SU-DHL-6 (cell line): ENCODE data around the gene DCUN1D2.

Source experiments
- H2AFZ ChIP-seq: fragments of 200-600 bp; sonication (generic); 2 replicates; pipeline ENCODE4 v1.6.1; 2014; ENCODE audit warnings: low read depth, mild to moderate bottlenecking, moderate library complexity, mixed read lengths, antibody characterized with exemption, low read length; ENCODE audit not compliant: severe bottlenecking
- H3F3A ChIP-seq: fragments of 200-600 bp; shearing (Covaris generic); 2 replicates; pipeline ENCODE4 v1.6.0; 2016; ENCODE audit warnings: antibody characterized with exemption, mild to moderate bottlenecking; ENCODE audit not compliant: insufficient read depth
- H3K27ac ChIP-seq: fragments of 200-600 bp; sonication (generic); 2 replicates; pipeline ENCODE4 v1.5.1; 2016; ENCODE audit warnings: low read depth, mild to moderate bottlenecking, low read length, moderate library complexity, mixed read lengths
- H3K27me3 ChIP-seq: fragments of 200-600 bp; sonication (generic), shearing (Covaris generic); 2 replicates; pipeline ENCODE4 v1.6.0; 2014; ENCODE audit warnings: mild to moderate bottlenecking, low read length
- H3K36me3 ChIP-seq: fragments of 200-600 bp; sonication (generic); 2 replicates; pipeline ENCODE4 v1.6.1; 2014; ENCODE audit warnings: mild to moderate bottlenecking, low read length, mixed read lengths
- H3K4me2 ChIP-seq: fragments of 300-600, 200-600 bp; shearing (Covaris generic), sonication (generic); 2 replicates; pipeline ENCODE4 v1.6.0; 2014; ENCODE audit warnings: low read length, low read depth, mild to moderate bottlenecking; ENCODE audit not compliant: poor library complexity, severe bottlenecking
- H3K4me3 ChIP-seq: fragments of 200-600 bp; sonication (generic); 2 replicates; pipeline ENCODE4 v1.5.1; 2014; ENCODE audit warnings: antibody characterized with exemption, low read length, mild to moderate bottlenecking, mixed read lengths; ENCODE audit not compliant: insufficient read depth, poor library complexity, severe bottlenecking
- H3K79me2 ChIP-seq: fragments of 200-600 bp; sonication (generic); 2 replicates; pipeline ENCODE4 v1.6.1; 2014; ENCODE audit warnings: mild to moderate bottlenecking, low read length, moderate library complexity; ENCODE audit not compliant: insufficient read depth
- H3K9ac ChIP-seq: fragments of 200-600 bp; sonication (generic); 2 replicates; pipeline ENCODE4 v1.7.0; 2014; ENCODE audit warnings: mild to moderate bottlenecking, low read length
- H3K9me2 ChIP-seq: fragments of 200-600 bp; sonication (generic); replicated peaks from 2 replicates; pipeline ENCODE4 v1.6.1; 2014; ENCODE audit warnings: low read length; ENCODE audit not compliant: insufficient read depth
- H3K9me3 ChIP-seq: fragments of 200-600 bp; sonication (generic); 2 replicates; pipeline ENCODE4 v1.6.1; 2014; ENCODE audit warnings: low read length, mixed read lengths; ENCODE audit not compliant: insufficient read depth
- H4K20me1 ChIP-seq: fragments of 200-600 bp; sonication (generic); 2 replicates; pipeline ENCODE4 v1.6.1; 2014; ENCODE audit warnings: low read depth, mild to moderate bottlenecking, antibody characterized with exemption, low read length, moderate library complexity, mixed read lengths
- CTCF ChIP-seq: fragments of 200-600 bp; sonication (generic); IDR thresholded peaks from one replicate; pipeline ENCODE4 v1.5.1; 2017; ENCODE audit warnings: antibody characterized with exemption, mild to moderate bottlenecking, low read length, moderate library complexity; ENCODE audit not compliant: insufficient read depth, poor library complexity, severe bottlenecking
- EZH2phosphoT487 ChIP-seq: fragments of 200-600 bp; sonication (generic), shearing (Covaris generic); conservative IDR thresholded peaks from 2 replicates; pipeline ENCODE4 v1.6.1; 2018; ENCODE audit warnings: mild to moderate bottlenecking, antibody characterized with exemption, low read length, moderate library complexity, mixed read lengths

DCUN1D2 gene

DNA sequence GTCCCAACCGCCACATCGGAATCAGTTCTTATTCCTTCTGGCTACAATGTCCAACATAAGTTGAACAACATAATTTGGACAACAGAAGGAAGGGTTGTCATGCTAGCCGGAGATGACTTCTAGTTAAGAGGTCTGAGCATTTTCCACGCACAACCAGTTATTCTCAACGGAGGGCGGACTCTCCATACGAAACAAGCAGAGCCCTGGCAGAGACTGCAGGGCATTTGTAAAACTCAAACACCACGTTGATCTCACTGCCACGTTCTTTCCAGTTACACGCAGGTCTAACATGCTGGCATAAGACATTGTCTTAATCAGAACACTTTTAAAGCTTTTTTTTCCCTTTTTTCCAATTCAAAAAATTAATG, 38.3 kb upstream of the DCUN1D2 start:
- no peak overlapping the region for H2AFZ ChIP-seq
- H3F3A ChIP-seq = no peaks in the 10 kb centered on the region
- H3K9ac ChIP-seq = no peak overlapping the region
- no peaks in the 10 kb centered on the region for H3K9me2 ChIP-seq
- no peaks in the 10 kb centered on the region for H3K27me3 ChIP-seq
- TF ChIP-seq EZH2phosphoT487 (no peak), CTCF (no peak)
- no peak overlapping the region for H3K4me3 ChIP-seq
- H3K36me3 ChIP-seq = no peaks in the 10 kb centered on the region
- no peak overlapping the region for H3K27ac ChIP-seq
- no peaks in the 10 kb centered on the region for H4K20me1 ChIP-seq
- no peak overlapping the region for H3K4me2 ChIP-seq
- no peaks in the 10 kb centered on the region for H3K9me3 ChIP-seq
- H3K79me2 ChIP-seq = no peaks in the 10 kb centered on the region

DNA sequence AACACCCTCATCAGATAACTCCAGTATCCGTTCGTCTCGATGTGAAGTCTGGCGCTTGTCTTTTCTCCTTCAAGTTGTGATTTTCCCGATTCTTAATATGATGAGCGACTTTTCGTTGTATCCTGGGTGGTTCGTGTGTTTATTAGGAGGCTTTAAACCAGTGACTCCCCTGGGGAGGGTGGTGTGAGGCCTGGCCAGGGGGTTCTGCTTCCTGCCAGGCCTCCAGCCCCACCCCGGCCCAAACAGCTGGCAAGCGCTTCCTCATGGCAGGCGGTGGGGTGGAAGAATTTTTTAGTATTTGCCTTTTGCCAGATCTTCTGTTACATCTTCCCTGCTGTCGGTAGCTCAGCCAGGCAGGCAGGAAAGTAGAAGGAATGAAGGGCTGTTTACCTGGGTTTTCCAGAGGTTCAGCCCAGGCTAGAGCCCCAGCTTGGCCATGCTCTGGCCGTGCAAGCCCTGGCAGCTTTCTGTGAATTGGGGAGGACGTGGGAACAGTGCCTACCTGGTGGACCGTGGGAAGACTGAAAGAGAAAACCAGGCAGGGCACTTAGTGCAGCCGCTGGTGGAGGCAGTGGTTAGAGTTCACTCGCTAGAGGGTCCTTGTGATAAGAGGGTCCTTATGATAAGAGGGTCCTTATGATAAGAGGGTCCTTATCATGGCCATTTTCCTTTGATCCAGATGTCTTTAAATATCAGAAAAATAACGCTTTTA, 37.7 kb upstream of the DCUN1D2 start:
- no peaks in the 10 kb centered on the region for H3K27me3 ChIP-seq
- H3K9me2 ChIP-seq = no peaks in the 10 kb centered on the region
- no peak overlapping the region for H3K4me2 ChIP-seq
- H3K9ac ChIP-seq = no peak overlapping the region
- H3K36me3 ChIP-seq = no peaks in the 10 kb centered on the region
- H3K79me2 ChIP-seq = no peaks in the 10 kb centered on the region
- H4K20me1 ChIP-seq = no peaks in the 10 kb centered on the region
- H3K9me3 ChIP-seq = no peaks in the 10 kb centered on the region
- H3K27ac ChIP-seq = no peak overlapping the region
- no peak overlapping the region for H3K4me3 ChIP-seq
- no peaks in the 10 kb centered on the region for H3F3A ChIP-seq
- TF ChIP-seq CTCF (no peak), EZH2phosphoT487 (no peak)
- H2AFZ ChIP-seq = no peak overlapping the region

DNA sequence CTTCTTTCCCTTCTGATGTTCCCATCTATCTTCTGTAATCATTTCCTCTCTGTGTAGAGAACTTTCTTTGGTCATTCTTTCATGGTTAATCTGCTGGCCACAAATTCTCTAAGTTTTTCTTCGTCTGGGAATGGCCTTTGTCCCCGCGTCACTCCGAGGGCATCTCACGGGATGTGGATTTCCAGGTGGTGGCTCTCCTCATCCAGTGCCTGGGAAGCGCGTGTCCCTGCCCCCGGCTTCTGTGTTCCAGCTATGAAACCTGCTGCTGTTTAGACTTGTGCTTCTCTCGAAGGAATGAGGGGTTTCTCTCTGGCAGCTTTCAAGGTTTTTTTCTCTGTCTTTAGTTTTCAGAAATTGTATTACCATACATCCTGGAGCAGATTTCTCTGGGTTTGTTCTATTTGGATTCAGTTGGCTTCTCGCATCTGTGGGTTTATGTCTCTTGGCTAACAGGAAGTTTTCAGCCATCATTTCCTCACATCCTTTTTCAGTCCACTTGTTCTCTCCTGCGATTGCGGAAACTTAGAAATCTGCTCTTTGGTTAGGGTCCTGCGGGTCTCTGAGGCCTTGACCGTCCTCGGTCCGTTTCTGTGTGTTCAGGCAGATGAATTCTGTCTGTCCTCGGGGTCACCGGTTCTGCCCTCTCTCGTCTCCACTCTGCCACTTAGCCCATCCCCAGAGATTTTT, 36.9 kb upstream of the DCUN1D2 start:
- H3K27me3 ChIP-seq = no peaks in the 10 kb centered on the region
- no peaks in the 10 kb centered on the region for H3K79me2 ChIP-seq
- H3K9me3 ChIP-seq = no peaks in the 10 kb centered on the region
- TF ChIP-seq CTCF (no peak), EZH2phosphoT487 (no peak)
- no peak overlapping the region for H2AFZ ChIP-seq
- no peaks in the 10 kb centered on the region for H3K36me3 ChIP-seq
- no peak overlapping the region for H3K9ac ChIP-seq
- H3F3A ChIP-seq = no peaks in the 10 kb centered on the region
- H4K20me1 ChIP-seq = no peaks in the 10 kb centered on the region
- no peak overlapping the region for H3K4me2 ChIP-seq
- H3K4me3 ChIP-seq = no peak overlapping the region
- no peaks in the 10 kb centered on the region for H3K9me2 ChIP-seq
- no peak overlapping the region for H3K27ac ChIP-seq
